ENCODE measurements around the gene HMG20A. TPM values are rescaled to one million over a fixed set of nuclear protein-coding genes. Genes with fewer than 3 reads are reported as not detected.

The HMG20A gene
- polyA plus RNA-seq, 4 donors, result 59.4 to 72.3 (median 68.2) TPM

DNA sequence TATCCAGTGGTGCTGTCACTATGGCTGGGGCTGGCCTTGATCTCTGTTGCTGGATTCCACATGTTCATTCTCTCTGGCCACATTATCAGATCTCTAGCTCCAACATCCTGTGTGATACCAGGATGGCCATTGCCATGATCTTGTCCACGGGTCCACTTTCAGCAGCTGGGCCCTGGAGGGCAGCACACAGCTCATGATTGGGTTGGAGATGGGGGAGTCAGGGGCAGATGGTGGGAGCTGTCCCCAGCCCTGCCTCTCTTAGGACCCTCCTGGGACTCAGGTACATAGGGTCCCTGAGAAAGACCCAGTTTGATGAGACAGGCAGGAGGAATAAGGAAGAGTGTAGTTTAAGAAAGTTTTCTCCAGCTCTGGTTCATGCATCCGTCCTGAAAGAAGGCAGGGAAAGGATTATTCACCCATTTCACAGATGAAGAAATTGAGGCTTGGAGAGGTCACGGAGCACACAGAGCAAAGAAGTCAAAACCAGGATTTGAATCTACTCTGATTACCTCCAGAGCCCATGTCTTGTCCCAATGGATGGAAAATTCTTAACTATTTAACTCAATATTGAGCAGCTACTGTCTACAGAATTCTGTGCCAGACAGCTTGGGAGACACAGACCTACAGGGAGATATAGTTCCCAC, 111.5 kb downstream of the HMG20A start:
- DNase-seq (ENCODE audit: low read depth in 4 of 4, low spot score in 2 of 4), result no peak

DNA sequence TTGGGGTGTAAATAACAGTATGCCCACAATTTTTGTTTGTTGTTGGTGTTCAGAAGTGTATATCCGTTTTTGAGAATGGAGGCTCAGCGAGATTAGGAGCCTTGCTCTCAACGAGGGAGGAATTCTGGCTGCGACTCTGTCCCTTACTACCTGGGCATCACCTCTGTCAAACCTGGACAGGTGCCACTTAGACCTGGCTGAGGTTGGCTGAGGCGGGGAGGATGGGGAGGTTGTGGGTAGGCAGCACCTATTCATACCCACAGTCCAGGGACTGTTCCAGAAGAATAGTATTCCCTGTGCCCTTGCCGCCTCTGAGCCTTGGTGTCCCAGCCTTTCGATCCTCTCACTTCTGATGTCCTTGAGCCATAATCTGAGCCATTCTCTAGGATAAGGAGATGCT, 112.2 kb downstream of the HMG20A start:
- no peak for DNase-seq (ENCODE audit: low read depth in 4 of 4, low spot score in 2 of 4)

DNA sequence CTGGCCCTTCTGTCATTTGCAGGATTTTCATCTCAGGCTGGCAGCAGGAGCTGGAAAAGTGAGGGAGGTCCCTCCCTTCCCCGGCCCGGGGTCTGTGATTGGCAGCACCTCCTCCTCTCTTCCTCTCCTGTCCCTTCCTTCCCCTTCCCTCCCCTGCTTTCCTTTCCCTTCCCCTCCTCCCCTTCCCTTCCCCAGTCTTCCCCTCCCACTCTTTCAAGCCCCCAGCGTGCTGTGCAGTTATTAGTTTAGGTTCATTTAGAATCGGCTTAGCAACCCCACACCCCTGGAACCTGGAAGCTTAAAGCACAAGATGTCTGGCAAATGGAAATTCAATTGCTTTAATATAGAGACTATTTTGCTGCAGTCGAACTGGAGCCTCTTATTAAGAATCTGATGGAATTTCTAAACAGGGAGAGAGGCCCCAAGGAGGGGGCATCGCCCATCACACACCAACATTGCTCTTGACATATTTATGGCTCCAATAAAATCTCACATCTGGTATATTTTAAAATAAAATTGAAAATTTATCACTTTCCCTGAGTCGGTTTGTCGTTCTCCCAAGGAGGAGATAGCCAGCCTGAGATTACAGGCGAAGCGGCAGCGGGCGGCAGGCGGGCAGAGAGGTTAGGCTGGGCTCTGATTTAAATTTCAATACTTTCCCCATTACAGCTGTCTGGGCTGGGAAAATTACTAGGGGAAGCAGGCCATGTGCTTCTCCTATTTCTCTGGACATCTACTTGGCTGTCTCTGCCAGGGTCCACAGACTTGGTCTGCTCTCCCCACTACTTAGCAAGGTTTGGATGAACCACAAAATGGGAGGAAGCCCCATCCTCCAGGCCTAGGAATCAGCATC, 113.1 kb downstream of the HMG20A start:
- DNase-seq (ENCODE audit: low read depth in 4 of 4, low spot score in 2 of 4), result no peak

Other genes starting within 250 kb of the HMG20A start
- gene PEAK1, start 784 bp upstream of the HMG20A start, polyA plus RNA-seq (ENCODE audit: insufficient read length in 4 of 4), result 10 to 100 TPM; 24.4 to 38.8 (median 32.1) TPM
- 10 to 100 TPM; 12.9 to 17.2 (median 16.4) TPM for gene LINGO1, start 212.0 kb downstream of the HMG20A start, polyA plus RNA-seq (ENCODE audit: insufficient read length in 4 of 4)